GM12873 (cell line): ENCODE data around the gene TENM4.

Experiments used
- TF ChIP-seq, protein P1 (sequence below): IDR thresholded peaks from 2 replicates; pipeline ENCODE4 v1.5.1; 2012; ENCODE audit warnings: low read depth, mild to moderate bottlenecking, moderate library complexity, low read length, control low read depth; ENCODE audit not compliant: insufficient read depth; ENCODE audit errors: missing control alignments

TENM4 gene

DNA sequence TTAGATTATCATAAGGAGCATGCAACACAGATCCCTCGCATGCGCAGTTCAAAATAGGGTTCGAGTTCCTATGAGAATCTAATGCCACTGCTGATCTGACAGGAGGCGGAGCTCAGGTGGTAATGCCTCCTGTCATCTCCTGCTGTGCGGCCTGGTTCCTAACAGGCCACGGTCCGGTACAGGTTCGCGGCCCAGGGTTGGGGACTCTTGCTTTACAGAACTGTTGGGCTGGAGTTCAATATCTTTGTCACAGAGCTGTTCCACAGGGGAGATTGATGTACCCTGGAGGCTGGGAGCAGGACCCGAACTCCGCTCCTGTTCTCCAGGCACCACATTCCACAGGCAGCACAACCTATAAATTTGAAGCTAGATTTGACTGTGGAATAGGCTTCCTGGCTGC is 508.1 kb downstream of the TENM4 start:
- TF ChIP-seq, protein P1, sequence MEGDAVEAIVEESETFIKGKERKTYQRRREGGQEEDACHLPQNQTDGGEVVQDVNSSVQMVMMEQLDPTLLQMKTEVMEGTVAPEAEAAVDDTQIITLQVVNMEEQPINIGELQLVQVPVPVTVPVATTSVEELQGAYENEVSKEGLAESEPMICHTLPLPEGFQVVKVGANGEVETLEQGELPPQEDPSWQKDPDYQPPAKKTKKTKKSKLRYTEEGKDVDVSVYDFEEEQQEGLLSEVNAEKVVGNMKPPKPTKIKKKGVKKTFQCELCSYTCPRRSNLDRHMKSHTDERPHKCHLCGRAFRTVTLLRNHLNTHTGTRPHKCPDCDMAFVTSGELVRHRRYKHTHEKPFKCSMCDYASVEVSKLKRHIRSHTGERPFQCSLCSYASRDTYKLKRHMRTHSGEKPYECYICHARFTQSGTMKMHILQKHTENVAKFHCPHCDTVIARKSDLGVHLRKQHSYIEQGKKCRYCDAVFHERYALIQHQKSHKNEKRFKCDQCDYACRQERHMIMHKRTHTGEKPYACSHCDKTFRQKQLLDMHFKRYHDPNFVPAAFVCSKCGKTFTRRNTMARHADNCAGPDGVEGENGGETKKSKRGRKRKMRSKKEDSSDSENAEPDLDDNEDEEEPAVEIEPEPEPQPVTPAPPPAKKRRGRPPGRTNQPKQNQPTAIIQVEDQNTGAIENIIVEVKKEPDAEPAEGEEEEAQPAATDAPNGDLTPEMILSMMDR: no peak

DNA sequence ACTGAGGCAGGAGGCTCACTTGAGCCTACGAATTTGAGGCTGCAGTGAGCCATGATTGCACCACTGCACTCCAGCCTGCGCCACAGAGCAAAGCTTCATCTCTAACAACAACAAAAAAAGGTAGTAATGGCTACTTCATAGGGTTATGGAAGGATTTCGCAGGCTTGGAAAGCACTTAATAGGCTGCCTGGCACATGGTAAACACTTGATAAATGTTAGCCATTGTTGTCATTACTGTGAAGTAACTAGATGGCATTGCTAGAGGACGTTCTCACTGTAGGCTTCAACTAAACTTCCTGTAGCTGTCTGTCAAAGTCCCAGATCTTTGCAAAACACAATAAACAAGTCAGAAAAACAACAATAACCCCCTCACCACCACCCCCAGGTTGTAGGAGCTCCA is 508.9 kb downstream of the TENM4 start:
- TF ChIP-seq, protein P1: no peak

- TF ChIP-seq, protein P1: no peak
Observed at GRCh38 chr11:78930810-78931523, 509.9 kb downstream of the TENM4 start.

- TF ChIP-seq, protein P1: no peak
Observed at GRCh38 chr11:78929906-78930220, 511.0 kb downstream of the TENM4 start.

DNA sequence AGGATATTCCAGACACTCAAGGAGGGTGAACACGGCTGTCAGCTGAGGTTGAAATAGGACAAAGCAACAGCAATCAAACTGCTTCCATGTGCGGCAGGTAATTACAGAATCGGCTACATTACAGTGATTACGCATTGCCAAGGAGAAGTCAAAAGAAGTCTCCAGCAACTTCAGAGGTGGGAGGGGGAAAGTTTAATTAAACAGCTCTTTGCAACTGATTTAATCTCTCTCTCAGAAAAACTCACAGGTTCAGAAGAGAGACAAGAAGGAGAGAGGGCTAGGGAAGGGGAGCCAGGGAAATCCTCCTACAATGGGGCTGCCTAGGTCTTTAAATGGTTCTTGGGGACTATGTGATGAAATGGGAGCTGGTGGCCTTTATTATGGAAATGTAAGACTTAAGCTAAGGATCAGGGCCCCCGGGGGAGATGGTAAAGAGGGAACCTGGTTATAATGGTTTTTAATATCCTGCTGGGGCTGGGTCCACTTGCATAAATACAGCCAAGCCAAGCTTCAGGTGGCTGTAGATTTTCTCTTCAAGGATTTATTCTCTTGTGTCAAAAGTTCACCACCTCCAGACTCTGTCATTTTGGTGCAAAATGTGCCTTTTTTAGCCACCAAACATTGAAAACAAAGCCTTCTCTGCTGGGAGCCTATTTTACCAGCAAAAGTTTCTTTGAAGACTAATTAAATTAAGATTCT is 511.5 kb downstream of the TENM4 start:
- TF ChIP-seq, protein P1: no peak

GRCh38 chr11:78927511-78927910 is 513.3 kb downstream of the TENM4 start:
- TF ChIP-seq, protein P1: no peak

DNA sequence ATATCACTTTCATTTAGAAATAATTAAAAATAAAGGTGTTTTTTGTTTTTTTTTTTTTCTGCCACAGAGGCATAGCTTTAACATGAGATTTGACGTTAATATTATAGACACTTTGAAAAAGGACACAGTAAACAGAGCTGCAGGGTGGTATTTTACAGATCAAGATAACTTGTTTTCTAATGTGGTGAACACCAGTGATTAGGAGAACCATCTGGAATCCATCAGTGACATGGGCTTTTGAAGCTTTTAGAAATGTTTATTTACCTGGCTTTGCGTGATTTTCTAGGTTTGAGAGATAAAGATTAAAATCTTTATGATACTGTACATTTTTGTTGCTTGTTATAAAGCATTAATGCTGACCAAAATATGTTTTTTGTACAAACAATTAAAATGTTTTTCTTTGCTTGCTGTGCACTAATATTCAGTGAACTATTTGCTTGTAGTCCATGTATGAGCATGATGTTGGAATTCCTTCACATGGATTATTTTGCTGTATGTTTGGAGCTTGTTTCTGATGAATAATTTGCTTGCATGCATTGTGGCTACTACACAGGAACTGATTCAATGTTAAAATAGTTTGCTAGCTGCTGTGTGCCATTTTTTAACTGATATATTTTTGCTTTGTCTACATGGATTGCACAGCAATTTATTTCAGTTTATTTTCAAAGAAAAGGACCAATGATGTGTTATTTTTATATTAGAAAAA is 514.0 kb downstream of the TENM4 start:
- TF ChIP-seq, protein P1: no peak
